Measurements from ENCODE around the gene HVCN1. TPM values are rescaled to one million over a fixed set of nuclear protein-coding genes. Genes with fewer than 3 reads are reported as not detected.
A peak's percentile ranks its signal among the peaks of the same experiment; 100 is the strongest.
"Not testable (repeated sequence)": the region's sequence is repeated elsewhere in the genome, so short reads cannot be mapped to it uniquely, and the experiment has no call there.

The HVCN1 gene
- total RNA-seq, 1 donor from 2014 or later = 10.4 TPM

DNA sequence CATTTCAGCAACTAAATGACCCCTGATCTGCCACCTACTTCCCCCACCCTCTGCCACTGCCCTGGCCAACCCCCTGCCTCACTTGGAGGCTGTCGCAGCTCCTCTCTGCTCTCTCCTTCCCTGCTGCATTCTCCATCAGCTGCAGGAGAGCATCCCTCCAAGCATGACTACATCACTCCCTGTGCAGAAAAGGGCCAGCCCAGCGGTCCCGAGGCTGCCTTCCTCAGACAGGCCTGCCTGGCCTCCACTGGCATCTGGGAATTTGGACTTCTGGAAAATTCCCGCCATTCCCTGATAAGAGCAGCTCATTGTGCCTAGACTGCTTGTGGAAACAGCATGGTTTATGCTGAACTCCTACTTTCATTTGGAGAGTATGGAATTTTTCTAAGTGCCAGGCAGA lies 12.7 kb downstream of the HVCN1 start:
- intact Hi-C loops (cut with micrococcal nuclease) = no loop called here

DNA sequence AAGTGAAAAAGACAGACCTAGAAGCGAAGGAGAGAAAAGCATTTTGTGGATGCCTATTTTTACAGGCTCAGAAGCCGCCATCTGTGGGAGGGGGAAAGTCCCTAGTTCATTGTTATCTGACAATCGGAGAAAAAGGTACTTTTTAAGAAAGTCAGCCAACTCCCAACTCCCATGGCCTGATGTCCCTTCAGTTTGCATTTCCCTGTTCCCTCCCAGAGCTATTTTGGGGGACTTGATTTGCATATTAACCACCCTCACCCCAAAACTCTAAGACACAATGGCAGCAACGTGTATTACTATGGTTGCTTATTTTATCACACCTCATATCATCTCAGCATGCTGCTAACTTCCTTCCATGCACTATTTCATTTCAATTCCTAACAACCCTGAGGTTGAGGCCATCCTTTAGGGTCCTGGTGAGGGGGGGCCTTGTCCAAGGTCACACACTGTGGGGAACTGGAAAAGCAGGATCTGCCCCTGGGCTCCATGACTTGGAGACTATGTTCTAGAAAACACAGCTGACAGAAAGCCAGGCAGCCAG lies 18.7 kb downstream of the HVCN1 start:
- ATAC-seq (no peak), DNase-seq (no peak)

More for the DNA sequence above, 12.7 kb downstream of the HVCN1 start:
- DNase-seq (no peak), ATAC-seq (no peak)

DNA sequence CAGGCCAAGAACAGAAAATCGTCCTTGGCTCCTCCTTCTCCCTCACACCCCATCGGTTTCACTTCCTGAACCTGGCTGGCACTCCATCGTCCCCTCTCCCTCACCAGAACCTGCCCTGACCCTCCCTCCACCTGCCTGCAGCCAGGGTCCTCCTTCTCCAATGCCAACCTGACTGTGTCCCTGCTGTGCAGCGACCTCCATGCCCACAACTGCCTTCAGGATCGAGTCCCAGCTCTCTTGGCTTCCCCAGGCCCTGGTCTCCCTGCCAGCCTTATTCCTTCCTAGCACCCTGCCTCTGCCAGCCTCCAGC lies 19.8 kb downstream of the HVCN1 start:
- ATAC-seq (no peak), DNase-seq (no peak)
- intact Hi-C loops (cut with micrococcal nuclease) = no loop called here

More for the DNA sequence above, 18.7 kb downstream of the HVCN1 start:
- intact Hi-C loops (cut with micrococcal nuclease) = no loop called here

DNA sequence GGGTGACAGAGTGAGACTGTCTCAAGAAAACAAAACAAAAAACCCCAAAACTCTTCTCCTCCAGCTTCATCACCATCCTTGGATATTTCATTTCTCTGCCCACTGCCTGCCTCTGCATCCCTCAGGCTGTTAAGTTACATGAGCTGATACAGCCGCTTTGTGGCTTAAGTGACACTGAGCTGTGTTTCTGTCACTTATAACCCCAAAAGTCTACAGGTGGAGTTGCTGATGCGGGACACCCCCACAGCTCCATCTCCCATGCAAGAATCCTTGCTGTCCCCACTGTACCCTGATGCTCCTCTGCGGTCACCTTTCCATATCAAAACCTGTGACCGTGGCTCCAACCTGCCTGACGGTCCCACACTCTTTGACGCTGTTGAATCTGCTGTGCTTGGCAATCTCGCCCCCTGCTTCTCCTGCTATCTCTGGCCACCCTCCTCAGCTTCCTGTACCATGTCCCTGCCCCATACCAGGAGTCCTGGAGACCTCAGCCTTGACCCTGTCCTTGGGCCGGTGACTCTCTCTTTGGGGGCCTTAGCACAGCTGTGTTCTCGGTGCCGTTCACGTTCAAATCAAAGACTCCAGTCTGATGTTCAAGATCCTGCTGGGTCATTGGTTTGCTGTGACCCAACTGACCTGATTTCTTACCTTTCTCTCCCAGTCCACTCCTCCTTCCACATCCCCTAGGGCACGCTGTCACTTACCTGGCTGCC lies 20.3 kb downstream of the HVCN1 start:
- intact Hi-C loops (cut with micrococcal nuclease) = no loop called here
- ATAC-seq = no peak
- no peak for DNase-seq

DNA sequence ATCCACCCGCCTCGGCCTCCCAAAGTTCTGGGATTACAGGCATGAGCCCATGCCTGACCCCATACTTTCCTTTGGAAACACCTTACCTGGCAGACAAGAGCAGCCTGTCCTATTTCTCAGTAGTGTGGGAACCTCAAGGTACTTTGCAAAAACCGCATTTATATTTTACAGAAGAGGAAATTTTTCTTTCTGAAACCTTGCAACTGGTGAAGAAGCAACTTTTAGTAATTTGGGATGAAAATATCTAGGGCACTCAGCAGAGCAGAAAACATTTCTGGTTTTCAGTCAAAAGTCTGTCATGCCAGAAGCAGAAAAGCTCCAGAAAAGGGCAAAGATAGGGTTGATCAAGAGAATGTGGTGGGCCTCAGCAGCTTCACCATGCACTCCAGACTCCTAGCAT lies 21.2 kb downstream of the HVCN1 start:
- ATAC-seq (no peak), DNase-seq (no peak)
- intact Hi-C loops (cut with micrococcal nuclease) = no loop called here

DNA sequence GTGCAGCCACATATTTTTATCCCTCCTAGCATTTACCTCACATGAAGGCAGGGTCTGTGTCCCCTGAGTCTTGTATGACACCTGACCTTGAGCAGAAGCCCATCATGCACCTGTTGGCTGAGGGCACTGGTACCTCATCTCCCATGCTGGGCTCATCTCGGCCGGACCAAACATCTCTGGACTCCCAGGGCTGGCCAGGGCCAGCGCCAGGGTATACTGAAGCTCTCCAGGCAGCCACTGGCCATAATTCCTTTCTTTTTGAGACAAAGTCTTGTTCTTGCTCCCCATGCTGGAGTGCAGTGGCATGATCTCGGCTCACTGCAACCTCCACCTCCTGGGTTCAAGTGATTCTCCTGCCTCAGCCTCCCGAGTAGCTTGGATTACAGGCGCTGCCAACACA lies 22.0 kb downstream of the HVCN1 start:
- DNase-seq (no peak), ATAC-seq (no peak)
- intact Hi-C loops (cut with micrococcal nuclease) = no loop called here

DNA sequence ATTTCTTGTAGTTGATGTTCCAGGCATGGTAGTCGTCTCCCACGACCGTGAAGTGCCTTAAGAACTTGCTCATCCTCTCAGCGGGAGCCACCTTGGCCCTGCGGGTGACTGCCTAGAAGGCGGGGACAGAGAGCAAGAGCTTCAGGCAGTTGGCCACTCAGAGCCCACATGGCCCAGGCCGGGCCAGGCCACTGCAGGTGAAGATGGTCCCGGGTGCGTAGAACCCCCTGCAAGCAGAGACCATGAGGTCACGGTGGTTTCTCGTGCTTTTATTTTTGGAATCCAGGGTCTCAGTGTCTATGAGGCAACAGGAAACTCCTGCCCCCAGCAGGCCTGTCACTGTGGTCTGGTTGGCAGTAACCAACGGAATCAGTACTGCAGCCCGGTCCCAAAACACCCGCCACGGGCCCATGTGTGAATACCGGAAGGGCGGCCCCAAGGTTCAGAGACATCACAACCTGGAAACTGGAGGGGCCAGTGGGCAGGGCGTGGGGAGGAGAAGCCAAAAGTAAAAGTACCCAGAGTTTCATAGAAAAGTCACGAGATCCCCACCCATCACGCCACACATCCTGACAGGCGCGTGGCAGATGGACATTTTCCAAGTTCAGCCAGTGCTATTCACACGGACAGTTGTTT lies 27.5 kb downstream of the HVCN1 start:
- intact Hi-C loops (cut with micrococcal nuclease) = no loop called here
- ATAC-seq (peak; percentile 48), DNase-seq (peak; percentile 39)

DNA sequence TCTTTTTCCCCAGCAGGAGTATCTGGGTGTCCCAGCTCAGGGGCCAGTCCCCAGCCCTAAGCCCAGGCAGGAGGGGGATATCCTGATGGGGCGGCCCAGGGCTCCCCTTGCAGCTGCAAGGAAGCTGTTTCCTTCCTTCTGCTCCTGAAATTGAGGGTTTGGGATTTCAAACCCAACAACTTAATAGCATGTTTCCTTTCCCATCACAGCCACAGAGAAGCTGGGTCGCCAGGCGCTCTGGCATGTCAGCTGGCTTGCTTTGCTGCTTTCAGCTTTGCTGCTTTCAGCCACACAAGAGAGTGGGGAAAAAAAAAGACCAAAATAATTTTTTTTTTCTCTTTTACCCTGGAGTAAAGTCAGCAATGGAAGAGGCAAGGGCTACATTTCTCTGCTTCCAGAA lies 30.0 kb downstream of the HVCN1 start:
- no peak for ATAC-seq
- DNase-seq = no peak
- intact Hi-C loops (cut with micrococcal nuclease) = no loop called here

DNA sequence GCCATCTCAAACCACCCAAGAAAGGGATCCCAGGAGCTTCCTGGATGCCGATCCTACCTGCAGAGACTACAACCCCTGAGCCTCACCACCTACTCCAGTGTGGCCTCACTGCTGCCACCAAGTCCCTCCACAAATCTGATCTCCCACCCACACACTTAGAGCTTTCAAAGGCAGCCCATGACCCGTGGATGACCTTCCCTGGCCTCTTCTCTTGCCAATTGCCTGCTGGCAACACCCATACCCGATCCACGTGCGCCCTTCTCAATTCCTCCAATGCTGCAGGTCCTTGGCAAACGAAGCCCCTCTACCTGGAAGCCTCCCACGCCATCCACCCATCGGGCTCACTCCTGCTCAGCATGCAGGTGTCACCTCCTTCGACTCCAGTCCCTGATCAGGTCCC lies 30.7 kb downstream of the HVCN1 start:
- intact Hi-C loops (cut with micrococcal nuclease) = no loop called here
- DNase-seq (no peak), ATAC-seq (no peak)

DNA sequence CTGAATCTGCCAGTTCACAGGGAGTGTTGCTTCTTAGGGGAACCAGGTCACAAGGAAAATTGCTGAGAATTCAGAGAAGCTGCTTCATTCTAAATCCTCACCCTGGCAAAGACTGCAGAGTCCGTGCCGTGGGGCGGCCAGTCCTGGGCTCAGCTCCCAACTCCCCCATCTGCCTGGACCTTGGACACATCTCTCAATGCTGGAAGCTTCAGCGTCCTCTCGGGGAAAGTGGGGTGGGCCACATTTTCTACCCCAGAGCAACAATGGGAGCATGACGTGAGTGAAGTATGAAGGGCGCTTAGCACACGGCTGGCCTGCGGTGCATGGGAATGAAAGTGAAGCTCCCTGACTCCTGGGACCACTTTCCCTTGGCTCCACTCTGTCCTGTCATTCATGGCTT lies 31.2 kb downstream of the HVCN1 start:
- DNase-seq (peak; percentile 38), ATAC-seq (peak; percentile 53)
- intact Hi-C loops (cut with micrococcal nuclease) = no loop called here

DNA sequence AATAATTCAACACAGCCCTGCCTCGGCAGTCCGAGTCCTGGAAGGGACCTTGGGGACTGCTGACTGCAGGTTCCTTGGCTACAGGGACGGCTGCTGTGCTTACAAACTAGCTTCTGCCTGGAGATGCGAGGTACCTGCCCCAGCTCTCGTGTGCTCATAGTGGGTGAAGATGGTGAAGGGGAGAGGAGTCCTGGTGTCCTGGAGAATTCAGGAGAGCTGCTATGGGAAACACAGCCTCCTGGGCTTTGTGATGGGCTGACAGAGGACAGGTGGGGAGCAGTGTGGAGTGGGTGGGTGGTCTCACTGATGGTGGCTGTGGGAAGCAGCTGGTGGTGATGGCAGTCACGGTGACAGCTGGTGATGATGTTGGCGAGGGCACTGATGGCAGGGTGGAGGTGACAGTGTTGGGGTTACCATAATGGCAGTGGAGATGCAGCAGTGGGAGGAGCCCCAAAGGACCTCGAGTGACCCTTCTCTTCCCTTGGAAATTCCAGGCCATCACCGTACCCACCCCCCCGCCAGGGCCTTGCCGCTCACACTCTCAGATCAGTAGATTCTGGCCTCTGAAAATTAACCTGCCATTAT lies 32.8 kb downstream of the HVCN1 start:
- DNase-seq (no peak), ATAC-seq (no peak)
- intact Hi-C loops (cut with micrococcal nuclease) = no loop called here

DNA sequence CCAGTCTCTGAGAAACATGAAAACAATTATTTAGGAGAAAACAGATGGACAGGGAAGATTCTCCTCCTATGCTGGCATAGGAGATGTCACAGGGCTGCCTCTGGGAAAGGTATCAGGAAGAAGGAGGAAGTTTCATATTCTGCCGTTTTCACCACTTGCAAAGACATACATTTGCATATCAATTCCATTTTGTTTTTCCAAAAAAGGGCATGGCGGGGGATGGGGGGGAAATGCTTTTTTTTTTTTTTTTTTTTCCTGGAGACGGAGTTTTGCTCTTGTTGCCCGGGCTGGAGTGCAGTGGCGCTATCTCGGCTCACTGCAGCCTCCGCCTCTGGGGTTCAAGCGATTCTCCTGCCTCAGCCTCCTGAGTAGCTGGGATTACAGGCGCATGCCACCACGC lies 34.7 kb downstream of the HVCN1 start:
- intact Hi-C loops (cut with micrococcal nuclease); DNase-seq; ATAC-seq: not testable (repeated sequence)

DNA sequence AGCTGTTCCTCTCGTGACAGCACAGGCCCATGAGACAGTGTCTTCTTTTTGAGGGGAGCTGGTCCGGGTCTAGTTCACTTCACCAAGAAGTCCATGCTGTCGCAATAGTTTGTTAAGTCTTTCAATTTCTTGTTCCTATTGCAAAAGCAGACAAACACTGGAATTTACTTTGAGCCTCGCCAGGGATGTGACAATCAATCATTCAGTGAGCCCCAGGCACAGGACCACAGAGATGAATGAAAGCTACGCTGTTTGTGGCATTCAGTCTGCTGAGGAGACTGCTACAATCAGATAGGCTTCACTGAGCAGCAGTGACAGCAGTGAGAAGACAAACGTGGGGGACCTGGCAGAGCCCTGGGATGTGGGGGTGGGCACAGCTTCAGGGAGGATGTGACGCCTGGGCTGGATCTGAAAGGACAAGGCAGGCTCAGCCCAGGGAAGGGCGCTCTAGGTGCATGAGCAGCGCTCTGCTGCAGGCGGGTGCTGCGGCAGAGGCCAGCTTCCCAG lies 39.5 kb downstream of the HVCN1 start:
- ATAC-seq = no peak
- intact Hi-C loops (cut with micrococcal nuclease) = no loop called here
- DNase-seq = no peak

DNA sequence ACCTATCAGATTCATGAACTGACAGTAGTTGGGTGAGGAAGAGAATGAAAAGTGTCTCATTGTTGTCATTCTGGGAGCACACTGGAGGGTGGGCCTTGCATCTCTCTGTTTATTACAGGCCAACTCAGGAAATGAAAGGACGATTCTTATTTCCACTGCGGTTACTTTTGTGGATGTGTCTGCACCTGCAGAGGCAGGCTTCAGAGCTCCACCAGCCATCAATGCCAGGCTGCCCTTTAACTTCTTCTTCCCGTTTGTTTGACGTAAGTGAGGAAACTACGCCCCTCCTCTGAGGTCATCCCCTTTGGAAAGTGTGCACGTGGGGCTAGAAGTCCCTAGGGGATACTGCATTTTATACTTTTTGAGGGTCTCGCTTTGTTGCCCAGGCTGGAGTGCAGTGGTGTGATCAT lies 41.3 kb downstream of the HVCN1 start:
- DNase-seq (no peak), ATAC-seq (no peak)
- intact Hi-C loops (cut with micrococcal nuclease) = no loop called here

DNA sequence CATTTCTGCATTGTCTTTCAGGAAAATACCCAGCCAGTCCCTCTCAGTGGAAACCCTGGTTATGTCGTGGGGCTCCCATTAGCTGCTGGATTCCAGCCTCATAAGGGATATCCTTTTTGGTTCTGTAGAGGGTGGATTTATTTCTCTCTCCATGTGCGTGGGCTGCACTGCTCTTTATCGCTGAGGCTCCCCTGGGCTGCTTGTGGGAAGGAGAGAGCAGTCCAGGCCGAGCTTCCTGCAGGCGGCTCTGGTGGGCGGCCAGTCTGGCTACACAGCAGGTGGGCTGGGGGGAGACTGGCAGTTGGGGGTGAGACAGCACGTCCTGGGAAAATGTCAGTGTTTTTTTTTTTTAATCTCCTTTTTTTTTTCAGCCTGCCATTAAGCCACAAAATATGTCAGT lies 47.4 kb downstream of the HVCN1 start:
- ATAC-seq (peak; percentile 27), DNase-seq (peak; percentile 60)
- intact Hi-C loops (cut with micrococcal nuclease) = no loop called here

DNA sequence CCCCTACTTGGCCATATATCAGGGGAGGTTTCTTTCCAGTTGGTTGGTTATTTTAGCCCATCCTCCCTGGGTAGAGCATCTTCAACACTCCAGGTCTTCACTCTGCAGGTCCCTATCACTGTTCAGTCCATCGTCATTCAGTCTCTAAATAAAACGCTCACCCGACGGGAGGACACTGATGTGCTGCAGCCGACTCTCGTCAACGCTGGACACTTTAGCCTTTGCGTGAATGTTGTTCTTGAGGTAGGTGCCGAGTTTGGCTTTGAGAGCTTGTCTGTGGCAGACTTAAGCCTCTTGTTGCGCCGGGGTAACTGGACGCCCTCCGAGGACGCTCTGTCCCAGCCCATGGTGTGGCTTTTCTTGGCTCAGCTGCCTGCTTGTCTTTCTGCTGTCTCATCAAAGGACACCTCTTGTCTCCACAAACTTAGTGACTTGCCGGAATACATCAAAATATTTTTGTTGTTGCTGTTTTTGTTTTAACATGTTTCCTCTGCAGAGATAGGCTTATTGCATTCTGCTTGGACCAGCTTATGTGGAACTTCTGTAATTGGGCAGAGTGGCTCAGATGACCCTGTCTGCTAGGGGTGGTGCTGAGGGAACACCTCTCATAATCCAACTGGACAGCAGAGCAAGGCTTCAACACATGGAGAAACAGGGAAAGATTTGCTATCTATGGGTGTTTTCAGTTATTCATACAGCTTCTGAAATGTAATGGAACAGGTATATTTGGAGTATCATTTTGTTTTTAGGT lies 48.5 kb downstream of the HVCN1 start:
- peak; percentile 81 for DNase-seq
- intact Hi-C loops (cut with micrococcal nuclease) = no loop called here
- ATAC-seq = peak; percentile 91

DNA sequence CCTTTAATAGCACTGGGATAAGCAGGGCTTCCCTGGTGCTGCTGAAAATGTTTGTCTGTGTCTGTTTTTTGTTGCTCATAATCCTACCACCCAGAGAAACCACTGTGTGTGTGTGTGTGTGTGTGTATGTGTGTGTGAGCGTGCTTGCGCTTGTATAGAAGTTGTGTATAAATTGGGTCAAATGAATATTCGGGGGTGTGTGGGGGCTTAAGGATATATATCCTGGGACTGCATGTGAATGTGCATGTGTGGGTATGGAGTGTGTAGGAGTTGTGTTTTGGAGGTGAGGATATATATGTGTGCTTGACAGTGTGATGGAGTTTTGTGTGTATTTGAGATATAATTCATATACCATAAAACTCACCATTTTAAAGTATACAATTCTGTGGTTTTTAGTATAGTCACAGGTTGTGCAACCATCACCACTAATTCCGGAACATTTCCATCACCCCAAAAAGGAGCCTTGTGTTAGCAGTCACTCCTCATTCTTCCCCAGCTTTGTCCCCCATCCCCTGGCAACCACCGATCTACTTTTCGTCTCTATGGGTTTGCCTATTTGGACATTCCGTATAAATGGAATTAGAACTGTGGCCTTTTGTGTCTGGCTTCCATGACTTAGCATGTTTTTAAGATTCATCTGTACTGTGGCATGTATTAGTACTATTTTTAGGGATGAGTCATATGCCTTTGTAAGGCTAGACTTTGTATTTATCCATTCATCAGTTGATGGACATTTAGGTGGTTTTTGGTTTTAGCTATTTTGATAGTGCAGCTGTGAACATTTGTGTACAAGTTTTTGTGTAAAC lies 49.4 kb downstream of the HVCN1 start:
- DNase-seq = no peak
- intact Hi-C loops (cut with micrococcal nuclease) = no loop called here
- peak; percentile 42 for ATAC-seq

DNA sequence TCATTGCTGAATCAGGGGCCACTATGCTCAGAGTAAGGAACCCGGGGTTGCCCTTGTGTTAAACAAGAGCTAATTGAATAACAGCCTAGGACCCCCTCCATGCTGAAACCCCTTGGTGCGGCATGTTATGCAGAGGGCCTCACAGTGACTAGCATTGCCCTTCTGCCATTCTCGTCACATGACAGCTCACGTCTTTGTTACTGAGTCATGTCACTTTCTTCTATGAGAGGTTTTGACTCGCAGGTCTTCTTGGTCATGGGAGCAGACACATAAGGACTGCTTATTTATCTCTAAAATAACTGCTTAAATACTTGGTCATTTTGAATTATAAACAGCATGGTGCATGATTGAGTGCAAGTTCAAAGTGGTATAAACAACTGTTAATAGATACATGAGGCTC lies 50.1 kb downstream of the HVCN1 start:
- DNase-seq (no peak), ATAC-seq (no peak)
- intact Hi-C loops (cut with micrococcal nuclease) = no loop called here

DNA sequence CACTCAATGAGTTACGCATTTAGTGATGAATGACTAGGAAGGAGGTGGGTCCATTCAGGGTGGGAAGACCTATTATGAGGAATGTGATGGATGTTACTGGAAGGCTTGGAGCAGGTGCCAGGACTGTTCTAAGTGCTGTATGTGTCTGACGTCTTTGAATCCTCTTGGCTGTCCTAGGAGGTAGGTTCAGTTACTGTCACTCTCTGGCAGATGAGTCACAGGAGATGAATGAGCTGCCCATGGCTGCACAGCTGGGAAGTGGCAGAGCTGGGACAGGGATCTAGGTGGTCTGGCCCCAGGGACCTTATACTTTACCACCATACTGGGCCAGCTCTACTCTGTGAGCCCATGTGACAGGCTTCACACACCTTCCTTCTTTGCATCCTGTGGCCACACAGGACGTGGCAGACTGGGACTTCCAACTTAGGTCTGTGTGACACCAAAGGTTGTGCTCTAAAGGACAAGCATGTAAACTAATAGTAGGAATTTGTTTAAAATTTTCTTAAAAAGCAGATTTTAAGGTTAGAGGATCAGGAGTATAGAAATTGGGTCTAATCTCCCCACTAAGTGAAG lies 51.0 kb downstream of the HVCN1 start:
- intact Hi-C loops (cut with micrococcal nuclease) = no loop called here
- ATAC-seq (no peak), DNase-seq (no peak)
